ENCODE measurements around the gene C6orf89. TPM values are rescaled to one million over a fixed set of nuclear protein-coding genes. Genes with fewer than 3 reads are reported as not detected.

C6orf89 gene
- total and polyA plus RNA-seq, 2 of the 13 experiments (the other 11 are each of a cell fraction or from before 2014, with no cell fraction given): 22.1 to 32.2 TPM

DNA sequence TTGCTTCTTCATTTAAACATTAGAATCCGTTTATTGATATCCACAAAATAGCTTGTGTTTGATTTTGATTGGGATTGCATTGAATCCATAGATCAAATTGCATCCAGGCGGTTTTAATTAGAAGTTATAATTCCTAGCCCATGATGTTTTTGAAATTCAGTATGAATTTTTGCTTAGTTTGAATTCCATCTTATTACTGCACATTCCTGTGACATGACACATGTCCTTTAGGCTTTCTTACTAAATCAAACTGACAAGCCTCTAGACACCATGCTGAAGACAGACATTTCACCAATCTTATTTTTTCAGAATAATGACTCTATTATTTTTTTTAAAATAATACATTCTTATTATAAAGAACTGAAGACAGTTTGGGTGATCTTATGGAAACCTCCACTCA lies 47.4 kb downstream of the C6orf89 start (continued):
- TF ChIP-seq ZNF17 (CRISPR knock-in tag; IDR thresholded peaks at IDR 0.05): no peak
- TF ChIP-seq, protein P1, sequence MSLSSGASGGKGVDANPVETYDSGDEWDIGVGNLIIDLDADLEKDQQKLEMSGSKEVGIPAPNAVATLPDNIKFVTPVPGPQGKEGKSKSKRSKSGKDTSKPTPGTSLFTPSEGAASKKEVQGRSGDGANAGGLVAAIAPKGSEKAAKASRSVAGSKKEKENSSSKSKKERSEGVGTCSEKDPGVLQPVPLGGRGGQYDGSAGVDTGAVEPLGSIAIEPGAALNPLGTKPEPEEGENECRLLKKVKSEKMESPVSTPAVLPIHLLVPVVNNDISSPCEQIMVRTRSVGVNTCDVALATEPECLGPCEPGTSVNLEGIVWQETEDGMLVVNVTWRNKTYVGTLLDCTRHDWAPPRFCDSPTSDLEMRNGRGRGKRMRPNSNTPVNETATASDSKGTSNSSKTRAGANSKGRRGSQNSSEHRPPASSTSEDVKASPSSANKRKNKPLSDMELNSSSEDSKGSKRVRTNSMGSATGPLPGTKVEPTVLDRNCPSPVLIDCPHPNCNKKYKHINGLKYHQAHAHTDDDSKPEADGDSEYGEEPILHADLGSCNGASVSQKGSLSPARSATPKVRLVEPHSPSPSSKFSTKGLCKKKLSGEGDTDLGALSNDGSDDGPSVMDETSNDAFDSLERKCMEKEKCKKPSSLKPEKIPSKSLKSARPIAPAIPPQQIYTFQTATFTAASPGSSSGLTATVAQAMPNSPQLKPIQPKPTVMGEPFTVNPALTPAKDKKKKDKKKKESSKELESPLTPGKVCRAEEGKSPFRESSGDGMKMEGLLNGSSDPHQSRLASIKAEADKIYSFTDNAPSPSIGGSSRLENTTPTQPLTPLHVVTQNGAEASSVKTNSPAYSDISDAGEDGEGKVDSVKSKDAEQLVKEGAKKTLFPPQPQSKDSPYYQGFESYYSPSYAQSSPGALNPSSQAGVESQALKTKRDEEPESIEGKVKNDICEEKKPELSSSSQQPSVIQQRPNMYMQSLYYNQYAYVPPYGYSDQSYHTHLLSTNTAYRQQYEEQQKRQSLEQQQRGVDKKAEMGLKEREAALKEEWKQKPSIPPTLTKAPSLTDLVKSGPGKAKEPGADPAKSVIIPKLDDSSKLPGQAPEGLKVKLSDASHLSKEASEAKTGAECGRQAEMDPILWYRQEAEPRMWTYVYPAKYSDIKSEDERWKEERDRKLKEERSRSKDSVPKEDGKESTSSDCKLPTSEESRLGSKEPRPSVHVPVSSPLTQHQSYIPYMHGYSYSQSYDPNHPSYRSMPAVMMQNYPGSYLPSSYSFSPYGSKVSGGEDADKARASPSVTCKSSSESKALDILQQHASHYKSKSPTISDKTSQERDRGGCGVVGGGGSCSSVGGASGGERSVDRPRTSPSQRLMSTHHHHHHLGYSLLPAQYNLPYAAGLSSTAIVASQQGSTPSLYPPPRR (CRISPR knock-in tag; IDR thresholded peaks at IDR 0.05; ENCODE audit: borderline replicate concordance): no peak
- no peak for TF ChIP-seq ZBTB2 (CRISPR knock-in tag; IDR thresholded peaks at IDR 0.05; ENCODE audit: low read depth)
- TF ChIP-seq, protein P2, sequence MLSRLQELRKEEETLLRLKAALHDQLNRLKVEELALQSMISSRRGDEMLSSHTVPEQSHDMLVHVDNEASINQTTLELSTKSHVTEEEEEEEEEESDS (CRISPR knock-in tag; IDR thresholded peaks at IDR 0.05; ENCODE audit: borderline replicate concordance): no peak

DNA sequence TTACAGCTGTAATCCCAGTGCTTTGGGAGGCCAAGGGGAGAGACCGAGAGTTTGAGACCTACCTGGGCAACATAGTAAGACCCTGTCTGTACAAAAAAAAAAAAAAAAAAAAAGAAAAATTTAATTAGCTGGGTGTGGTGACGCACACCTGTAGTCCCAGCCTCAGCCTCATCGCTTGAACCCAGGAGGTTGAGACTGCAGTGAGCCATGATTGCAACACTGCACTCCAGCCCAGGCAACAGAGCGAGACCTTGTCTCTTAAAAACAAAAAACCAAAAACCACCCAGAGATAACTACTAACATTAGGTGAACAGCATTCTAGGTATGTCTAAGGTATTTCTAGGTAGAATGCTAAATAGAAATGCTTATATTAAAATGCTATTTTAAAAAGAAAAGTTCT lies 47.8 kb downstream of the C6orf89 start:
- WGBS (ENCODE audit: low lambda C conversion rate): 40% methylated on average over 4 of the region's 4 CpGs
- Histone ChIP-seq H3K9me3 (ENCODE audit: low read length) (no peaks in the 10 kb centered on the region), H3K27me3 (ENCODE audit: control insufficient read depth in 1 of 2, insufficient read depth in 2 of 2, low read length in 2 of 2) (peaks cover 1 to 12% of the 10 kb centered on the region in 2 experiments; a peak in 3 of 5 replicates), H3K27ac (ENCODE audit: extremely low read length, insufficient read depth, low read length) (no peak overlapping the region), H2AFZ (ENCODE audit: low read length) (no peak overlapping the region), H3K9ac (ENCODE audit: insufficient read depth, low read depth, low read length) (no peak overlapping the region), H3K4me2 (ENCODE audit: low read depth, low read length) (no peak overlapping the region), H3K36me3 (replicated peaks in 1 of 2; ENCODE audit: control insufficient read depth in 1 of 2, insufficient read depth in 2 of 2, low read length in 2 of 2) (no peaks in the 10 kb centered on the region), H3K79me2 (ENCODE audit: insufficient read depth, low read length) (no peaks in the 10 kb centered on the region), H3K4me1 (ENCODE audit: insufficient read depth, low read length) (no peaks in the 10 kb centered on the region), H3K4me3 (replicated peaks in 1 of 3; ENCODE audit: insufficient read depth in 1 of 3, low read depth in 2 of 3, low read length in 3 of 3) (no peak overlapping the region), H4K20me1 (ENCODE audit: insufficient read depth, low read length) (no peaks in the 10 kb centered on the region)
- in situ Hi-C loops (cut with HindIII; ENCODE audit: extremely low pct_ligation_motif_present, low pct_unique_long_range_greater_than_20kb) (no loop called here), intact Hi-C loops (cut with micrococcal nuclease; ENCODE audit: unreplicated experiment) (no loop called here)
- POLR2A ChIA-PET: no interaction called here
- ATAC-seq: no peak
- no peak for DNase-seq (ENCODE audit: low spot score)
- no peak for FAIRE-seq
- no TSS peak for BruUV-seq (replicated peaks)
- CTCF ChIA-PET (ENCODE audit: low intra/inter-chr PET ratio, low total read pairs): no interaction called here
- TF ChIP-seq CBX5 (CRISPR knock-in tag; IDR thresholded peaks at IDR 0.05; ENCODE audit: borderline replicate concordance) (no peak), ZMYM4 (CRISPR knock-in tag; IDR thresholded peaks at IDR 0.05) (no peak), ZNF446 (CRISPR knock-in tag; IDR thresholded peaks at IDR 0.05) (no peak), SMC3 (IDR thresholded peaks at IDR 0.05; ENCODE audit: low read length) (no peak), RFX1 (IDR thresholded peaks at IDR 0.05) (no peak), ZNF839 (CRISPR knock-in tag; IDR thresholded peaks at IDR 0.05; ENCODE audit: borderline replicate concordance) (no peak), HOXA5 (CRISPR knock-in tag; IDR thresholded peaks at IDR 0.05) (no peak), POLR2A (IDR thresholded peaks at IDR 0.05; ENCODE audit: insufficient read depth in 1 of 2, low read depth in 2 of 2, low read length in 2 of 2) (no peak), AKAP8 (CRISPR knock-in tag; IDR thresholded peaks at IDR 0.05) (no peak), HMG20A (CRISPR knock-in tag; IDR thresholded peaks at IDR 0.05; ENCODE audit: borderline replicate concordance) (no peak), SOX5 (CRISPR knock-in tag; IDR thresholded peaks at IDR 0.05; ENCODE audit: borderline replicate concordance) (no peak)
- TF ChIP-seq, protein P3, sequence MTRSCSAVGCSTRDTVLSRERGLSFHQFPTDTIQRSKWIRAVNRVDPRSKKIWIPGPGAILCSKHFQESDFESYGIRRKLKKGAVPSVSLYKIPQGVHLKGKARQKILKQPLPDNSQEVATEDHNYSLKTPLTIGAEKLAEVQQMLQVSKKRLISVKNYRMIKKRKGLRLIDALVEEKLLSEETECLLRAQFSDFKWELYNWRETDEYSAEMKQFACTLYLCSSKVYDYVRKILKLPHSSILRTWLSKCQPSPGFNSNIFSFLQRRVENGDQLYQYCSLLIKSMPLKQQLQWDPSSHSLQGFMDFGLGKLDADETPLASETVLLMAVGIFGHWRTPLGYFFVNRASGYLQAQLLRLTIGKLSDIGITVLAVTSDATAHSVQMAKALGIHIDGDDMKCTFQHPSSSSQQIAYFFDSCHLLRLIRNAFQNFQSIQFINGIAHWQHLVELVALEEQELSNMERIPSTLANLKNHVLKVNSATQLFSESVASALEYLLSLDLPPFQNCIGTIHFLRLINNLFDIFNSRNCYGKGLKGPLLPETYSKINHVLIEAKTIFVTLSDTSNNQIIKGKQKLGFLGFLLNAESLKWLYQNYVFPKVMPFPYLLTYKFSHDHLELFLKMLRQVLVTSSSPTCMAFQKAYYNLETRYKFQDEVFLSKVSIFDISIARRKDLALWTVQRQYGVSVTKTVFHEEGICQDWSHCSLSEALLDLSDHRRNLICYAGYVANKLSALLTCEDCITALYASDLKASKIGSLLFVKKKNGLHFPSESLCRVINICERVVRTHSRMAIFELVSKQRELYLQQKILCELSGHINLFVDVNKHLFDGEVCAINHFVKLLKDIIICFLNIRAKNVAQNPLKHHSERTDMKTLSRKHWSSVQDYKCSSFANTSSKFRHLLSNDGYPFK (CRISPR knock-in tag; IDR thresholded peaks at IDR 0.05; ENCODE audit: borderline replicate concordance): no peak

Data from HepG2 (cell line).